Hindlimb muscle (tissue), 1 donor: ENCODE results near the gene SEC14L6. TPM values are rescaled to one million over a fixed set of nuclear protein-coding genes. Genes with fewer than 3 reads are reported as not detected.
A peak's percentile ranks its signal among the peaks of the same experiment; 100 is the strongest.
"Not testable (repeated sequence)": the region's sequence is repeated elsewhere in the genome, so short reads cannot be mapped to it uniquely, and the experiment has no call there.

ENCODE experiments used
- DNase-seq: peaks from one replicate; pipeline ENCODE4 v3.0.0-alpha.2; 2013
- polyA plus RNA-seq: library from polyadenylated mRNA; unstranded; fragments of 120-200 nt; gene quantifications from one replicate; pipeline ENCODE4 v1.2.1, GENCODE V29; 2013; ENCODE audit not compliant: insufficient read length

Gene SEC14L6
- polyA plus RNA-seq, 1 donor: 0.19 TPM

- no peak for DNase-seq
Measured at GRCh38 chr22:30566125-30566524, 19.6 kb upstream of the SEC14L6 start.

DNA sequence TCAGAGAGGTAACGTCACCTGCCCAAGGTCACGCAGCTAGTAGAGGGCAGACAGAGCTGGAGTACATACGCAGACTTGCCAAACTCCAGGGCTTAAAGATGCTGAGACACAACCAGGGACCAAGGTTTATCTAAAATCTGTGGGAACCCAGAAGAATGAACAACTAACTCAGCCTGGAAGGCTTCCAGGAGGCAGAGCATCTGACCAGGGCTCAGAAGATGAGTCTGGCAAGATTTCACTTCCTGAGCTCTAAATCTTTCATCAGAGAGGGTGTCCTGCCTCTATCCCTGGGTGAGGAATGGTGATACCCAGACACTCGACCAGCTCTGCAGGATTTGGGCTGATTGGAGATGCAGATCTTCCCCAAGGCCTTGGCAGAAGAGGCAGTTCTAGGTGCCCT lies 18.8 kb upstream of the SEC14L6 start:
- no peak for DNase-seq

GRCh38 chr22:30564761-30565119 lies 18.2 kb upstream of the SEC14L6 start:
- no peak for DNase-seq

DNA sequence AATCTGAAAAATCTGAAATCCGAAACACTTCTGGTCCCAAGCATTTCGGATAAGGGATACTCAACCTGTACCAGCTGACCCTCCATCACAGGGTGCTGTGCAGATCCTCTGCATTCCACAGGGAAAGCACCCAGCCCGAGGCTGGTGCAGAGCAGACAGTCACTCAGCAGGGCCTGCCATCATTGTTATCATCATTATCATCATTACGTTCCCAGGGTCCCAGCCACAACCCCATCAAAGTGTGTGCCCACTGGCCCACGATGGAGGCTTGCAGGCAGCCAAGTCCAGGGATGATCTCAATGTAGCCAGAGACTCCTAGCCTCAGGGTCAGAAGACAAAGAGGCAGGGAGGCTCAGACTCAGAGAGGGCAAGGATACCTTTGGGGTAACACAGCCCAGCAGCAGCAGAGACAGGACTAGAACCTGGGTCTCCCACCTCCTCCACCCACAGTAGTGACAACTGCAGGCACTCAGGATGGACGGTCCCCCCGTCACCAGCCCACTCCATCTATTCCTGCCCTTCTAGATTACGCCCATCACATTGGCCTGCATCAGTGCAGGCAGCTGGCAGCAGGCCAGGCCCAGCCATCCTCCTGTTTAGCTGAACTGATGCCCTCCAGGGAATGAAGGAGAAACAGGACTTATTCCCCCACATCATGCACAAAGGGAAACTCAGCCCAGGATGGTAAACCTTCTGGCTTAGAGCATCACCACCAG lies 17.7 kb upstream of the SEC14L6 start:
- DNase-seq: no peak

- no peak for DNase-seq
Measured at GRCh38 chr22:30562366-30562765, 15.8 kb upstream of the SEC14L6 start.

- no peak for DNase-seq
Measured at GRCh38 chr22:30561402-30562189, 15.1 kb upstream of the SEC14L6 start.

GRCh38 chr22:30560643-30561202 lies 14.2 kb upstream of the SEC14L6 start:
- not testable (repeated sequence) for DNase-seq

DNA sequence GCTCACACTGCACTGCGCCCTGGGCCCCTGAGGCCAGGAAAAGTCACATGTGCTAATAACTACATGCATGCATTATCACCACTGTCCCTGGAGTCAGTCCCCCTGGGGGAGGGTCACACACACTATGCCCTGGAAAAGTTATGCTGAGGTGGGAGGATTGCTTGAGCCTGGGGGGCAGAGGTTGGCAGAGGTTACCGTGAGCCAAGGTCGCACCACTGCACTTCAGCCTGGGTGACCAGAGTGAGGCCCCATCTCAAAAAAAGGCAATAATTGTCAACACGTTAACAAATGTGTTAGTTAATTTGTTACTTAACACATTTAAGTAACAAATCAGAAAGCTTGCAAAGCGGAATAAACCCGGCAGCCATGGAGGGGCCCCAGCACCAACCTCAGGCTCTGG lies 13.3 kb upstream of the SEC14L6 start:
- DNase-seq: no peak

- DNase-seq: no peak
Measured at GRCh38 chr22:30557243-30557642, 10.7 kb upstream of the SEC14L6 start.

GRCh38 chr22:30556388-30556787 lies 9.8 kb upstream of the SEC14L6 start:
- no peak for DNase-seq

- no peak for DNase-seq
Measured at GRCh38 chr22:30555282-30556210, 9.0 kb upstream of the SEC14L6 start.

DNA sequence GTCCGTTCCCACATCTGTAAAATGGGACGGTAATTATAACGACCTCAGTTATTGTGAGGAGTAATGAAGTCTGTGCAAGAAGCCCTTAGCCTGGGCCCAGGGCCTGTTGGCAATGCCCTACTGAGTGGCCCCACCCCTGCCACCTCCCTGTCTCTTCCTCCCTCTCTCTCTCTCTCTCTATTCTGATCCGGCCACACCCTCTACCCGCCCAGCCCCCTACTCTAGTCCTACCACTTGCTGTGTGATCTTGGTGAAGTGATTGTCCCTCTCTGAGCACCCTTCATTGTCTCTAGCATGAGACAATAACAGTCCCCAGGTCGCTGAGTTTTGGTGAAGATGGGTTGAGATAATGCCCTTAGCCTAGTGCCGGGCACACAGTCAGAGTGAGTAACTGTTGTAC lies 7.4 kb upstream of the SEC14L6 start:
- DNase-seq: no peak

GRCh38 chr22:30552719-30553118 lies 6.2 kb upstream of the SEC14L6 start:
- DNase-seq: no peak

GRCh38 chr22:30551813-30552212 lies 5.3 kb upstream of the SEC14L6 start:
- not testable (repeated sequence) for DNase-seq

GRCh38 chr22:30547188-30547587 lies 647 bp upstream of the SEC14L6 start:
- DNase-seq: no peak

- DNase-seq: no peak
Measured at GRCh38 chr22:30542811-30543188, 3.7 kb downstream of the SEC14L6 start.

- DNase-seq: peak; percentile 16
Measured at GRCh38 chr22:30541961-30542810, 4.4 kb downstream of the SEC14L6 start.

- not testable (repeated sequence) for DNase-seq
Measured at GRCh38 chr22:30541511-30541910, 5.0 kb downstream of the SEC14L6 start.

GRCh38 chr22:30539368-30539767 lies 7.2 kb downstream of the SEC14L6 start:
- DNase-seq: no peak

GRCh38 chr22:30538280-30538679 lies 8.3 kb downstream of the SEC14L6 start:
- no peak for DNase-seq

DNA sequence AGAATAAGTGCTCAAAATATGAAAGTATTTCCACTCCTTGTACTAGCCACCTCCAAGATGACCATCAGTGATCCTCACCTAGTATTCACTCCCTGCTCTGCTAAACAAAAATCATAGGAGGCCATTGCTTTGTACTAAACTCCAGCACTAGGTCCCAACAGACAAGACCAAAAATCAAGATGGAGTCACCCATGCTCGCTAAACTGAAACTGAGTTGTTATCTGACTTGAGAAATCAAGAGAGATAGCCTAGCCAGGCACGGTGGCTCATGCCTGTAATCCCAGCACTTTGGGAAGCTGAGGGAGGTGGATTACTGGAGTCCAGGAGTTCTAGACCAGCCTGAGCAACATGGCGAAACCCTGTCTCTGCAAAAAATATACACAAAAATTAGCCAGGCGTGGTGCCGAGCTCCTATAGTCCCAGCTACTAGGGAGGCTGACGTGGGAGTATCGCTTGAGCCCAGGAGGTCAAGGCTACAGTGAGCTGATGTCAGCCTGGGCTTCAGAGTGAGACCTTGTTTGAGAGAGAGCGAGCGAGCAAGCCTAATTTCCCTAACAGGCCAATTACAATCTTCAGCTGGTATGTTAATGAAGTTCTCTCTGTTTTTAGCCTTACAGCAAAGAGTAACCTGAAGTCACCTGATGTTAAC lies 9.3 kb downstream of the SEC14L6 start:
- DNase-seq: no peak
